HepG2 (cell line): Measurements from ENCODE around the gene VCP. TPM values are rescaled to one million over a fixed set of nuclear protein-coding genes. Genes with fewer than 3 reads are reported as not detected.

Experiments
- IRF1 ChIP-seq: sonication (generic); formaldehyde crosslinking; IDR thresholded peaks from 2 replicates; pipeline ENCODE4 v1.4.0; 2020; ENCODE audit warnings: low read depth, mild to moderate bottlenecking, missing genetic modification reagents
- KIAA2018 ChIP-seq: sonication (generic); formaldehyde crosslinking; IDR thresholded peaks from 2 replicates; pipeline ENCODE4 v1.5.0; 2020; ENCODE audit warnings: mild to moderate bottlenecking, missing genetic modification reagents, borderline replicate concordance
- MED1 ChIP-seq: sonication (generic); formaldehyde crosslinking; IDR thresholded peaks from 2 replicates; pipeline ENCODE4 v1.4.0; 2020; ENCODE audit warnings: missing genetic modification reagents
- MZF1 ChIP-seq: sonication (generic); formaldehyde crosslinking; IDR thresholded peaks from 2 replicates; pipeline ENCODE4 v1.8.1; 2023; ENCODE audit warnings: mild to moderate bottlenecking, missing genetic modification reagents, borderline replicate concordance
- RARG ChIP-seq: sonication (generic); formaldehyde crosslinking; IDR thresholded peaks from 2 replicates; pipeline ENCODE4 v1.4.0; 2020; ENCODE audit warnings: low read depth, mild to moderate bottlenecking, missing genetic modification reagents
- ZBTB26 ChIP-seq: IDR thresholded peaks from 2 replicates; pipeline ENCODE4 v1.6.1; 2016; ENCODE audit warnings: missing compliant biosample characterization, missing genetic modification reagents, borderline replicate concordance
- ZBTB43 ChIP-seq: sonication (generic); formaldehyde crosslinking; conservative IDR thresholded peaks from 2 replicates; pipeline ENCODE4 v1.4.0; 2020; ENCODE audit warnings: missing genetic modification reagents
- ZFP37 ChIP-seq: sonication (generic); formaldehyde crosslinking; IDR thresholded peaks from 2 replicates; pipeline ENCODE4 v1.4.0; 2020; ENCODE audit warnings: missing genetic modification reagents, borderline replicate concordance
- ZGPAT ChIP-seq: IDR thresholded peaks from 2 replicates; pipeline ENCODE4 v1.6.1; 2016; ENCODE audit warnings: mild to moderate bottlenecking
- ZNF256 ChIP-seq: sonication (generic); formaldehyde crosslinking; conservative IDR thresholded peaks from 2 replicates; pipeline ENCODE4 v1.4.0; 2020; ENCODE audit warnings: missing genetic modification reagents
- ZNF441 ChIP-seq: sonication (generic); formaldehyde crosslinking; IDR thresholded peaks from 2 replicates; pipeline ENCODE4 v1.7.0; 2021; ENCODE audit warnings: missing genetic modification reagents, borderline replicate concordance
- ZNF597 ChIP-seq: sonication (generic); formaldehyde crosslinking; IDR thresholded peaks from 2 replicates; pipeline ENCODE4 v1.5.0; 2020; ENCODE audit warnings: missing genetic modification reagents
- ZNF781 ChIP-seq: sonication (generic); formaldehyde crosslinking; IDR thresholded peaks from 2 replicates; pipeline ENCODE4 v1.5.1; 2020; ENCODE audit warnings: borderline replicate concordance, mild to moderate bottlenecking, missing genetic modification reagents; ENCODE audit errors: not compliant biosample characterization
- polyA plus RNA-seq, 8 experiments: library from polyadenylated mRNA; depleted of rRNA in 3 of 8; stranded (reverse) in 7 of 8; unstranded in 1 of 8; fragments of >200 nt; fragmentation: Illumina TruSeq in 4 of 8; extraction: Trizol in 4 of 8; gene quantifications; 2 replicates each; pipeline versions ENCODE4 v1.2.1 to v1.2.3, GENCODE V29; 2011 to 2016; ENCODE audit warnings: low read depth in 4 of 8, missing spikeins in 1 of 8, mixed read lengths in 1 of 8; ENCODE audit not compliant: insufficient read depth in 1 of 8
- total RNA-seq, 5 experiments: library from RNA; depleted of rRNA; stranded (reverse); fragments of >200 nt; fragmentation: Illumina TruSeq; extraction: Trizol; gene quantifications; 2 replicates each; pipeline ENCODE4 v1.2.3, GENCODE V29; 2016; ENCODE audit warnings: low read depth in 1 of 5

VCP gene
- total and polyA plus RNA-seq, 2 of the 13 experiments (the other 11 are each of a cell fraction or from before 2014, with no cell fraction given): 143 to 391 TPM

GRCh38 chr9:35116898-35117551 is 44.6 kb upstream of the VCP start (continued):
- no peak for TF ChIP-seq IRF1 (CRISPR knock-in tag)
- no peak for TF ChIP-seq RARG (CRISPR knock-in tag)
- TF ChIP-seq ZBTB26 (CRISPR knock-in tag): no peak
- TF ChIP-seq KIAA2018: no peak
- no peak for TF ChIP-seq MZF1 (CRISPR knock-in tag)
- 0 out of 2 replicates have a peak, but pooled peaks have one; percentile 35 for TF ChIP-seq ZBTB43 (CRISPR knock-in tag)
- no peak for TF ChIP-seq ZFP37 (CRISPR knock-in tag)
- 0 out of 2 replicates have a peak, but pooled peaks have one; percentile 18 for TF ChIP-seq ZNF441 (CRISPR knock-in tag)
- TF ChIP-seq MED1: no peak
- TF ChIP-seq ZGPAT: peak; percentile 61
- TF ChIP-seq ZNF256 (CRISPR knock-in tag): no peak
- TF ChIP-seq ZNF781 (CRISPR knock-in tag): no peak
- TF ChIP-seq ZNF597 (CRISPR knock-in tag): no peak
